HepG2 (cell line): ENCODE measurements around the gene PFDN2. TPM values are rescaled to one million over a fixed set of nuclear protein-coding genes. Genes with fewer than 3 reads are reported as not detected.

Experiments
- MZF1 ChIP-seq: sonication (generic); formaldehyde crosslinking; IDR thresholded peaks from 2 replicates; pipeline ENCODE4 v1.8.1; 2023; ENCODE audit warnings: mild to moderate bottlenecking, missing genetic modification reagents, borderline replicate concordance
- TCF7L2 ChIP-seq: IDR thresholded peaks from 2 replicates; pipeline ENCODE4 v1.6.1; 2011; ENCODE audit warnings: mild to moderate bottlenecking, low read depth, low read length, moderate library complexity
- ZKSCAN5 ChIP-seq: sonication (generic); formaldehyde crosslinking; IDR thresholded peaks from 2 replicates; pipeline ENCODE4 v1.5.1; 2020; ENCODE audit warnings: mild to moderate bottlenecking, missing genetic modification reagents
- ZNF501 ChIP-seq: sonication (generic); formaldehyde crosslinking; IDR thresholded peaks from 2 replicates; pipeline ENCODE4 v1.5.1; 2020; ENCODE audit warnings: mild to moderate bottlenecking, moderate library complexity, missing genetic modification reagents
- ZNF737 ChIP-seq: sonication (generic); formaldehyde crosslinking; IDR thresholded peaks from 2 replicates; pipeline ENCODE4 v1.5.0; 2020; ENCODE audit warnings: missing genetic modification reagents, mild to moderate bottlenecking, borderline replicate concordance
- ZSCAN12 ChIP-seq: sonication (generic); formaldehyde crosslinking; IDR thresholded peaks from 2 replicates; pipeline ENCODE4 v1.9.0; 2021; ENCODE audit warnings: mild to moderate bottlenecking, missing genetic modification reagents
- polyA plus RNA-seq, 8 experiments: library from polyadenylated mRNA; depleted of rRNA in 3 of 8; stranded (reverse) in 7 of 8; unstranded in 1 of 8; fragments of >200 nt; fragmentation: Illumina TruSeq in 4 of 8; extraction: Trizol in 4 of 8; gene quantifications; 2 replicates each; pipeline versions ENCODE4 v1.2.1 to v1.2.3, GENCODE V29; 2011 to 2016; ENCODE audit warnings: low read depth in 4 of 8, missing spikeins in 1 of 8, mixed read lengths in 1 of 8; ENCODE audit not compliant: insufficient read depth in 1 of 8
- total RNA-seq, 5 experiments: library from RNA; depleted of rRNA; stranded (reverse); fragments of >200 nt; fragmentation: Illumina TruSeq; extraction: Trizol; gene quantifications; 2 replicates each; pipeline ENCODE4 v1.2.3, GENCODE V29; 2016; ENCODE audit warnings: low read depth in 1 of 5
- TF ChIP-seq, protein P1 (sequence below): sonication (generic); formaldehyde crosslinking; IDR thresholded peaks from 2 replicates; pipeline ENCODE4 v1.4.0; 2020; ENCODE audit warnings: missing genetic modification reagents
- TF ChIP-seq, protein P2 (sequence below): sonication (generic); formaldehyde crosslinking; IDR thresholded peaks from 2 replicates; pipeline ENCODE4 v1.4.0; 2020; ENCODE audit warnings: missing genetic modification reagents, borderline replicate concordance
- TF ChIP-seq, protein P3 (sequence below): sonication (generic); formaldehyde crosslinking; IDR thresholded peaks from 2 replicates; pipeline ENCODE4 v1.4.0; 2020; ENCODE audit warnings: missing genetic modification reagents, borderline replicate concordance
- TF ChIP-seq, protein P4 (sequence below): sonication (generic); formaldehyde crosslinking; IDR thresholded peaks from 2 replicates; pipeline ENCODE4 v1.4.0; 2020; ENCODE audit warnings: mild to moderate bottlenecking, low read depth, missing genetic modification reagents
- TF ChIP-seq, protein P5 (sequence below): sonication (generic); formaldehyde crosslinking; IDR thresholded peaks from 2 replicates; pipeline ENCODE4 v1.9.0; 2021; ENCODE audit warnings: missing genetic modification reagents, borderline replicate concordance

PFDN2 gene
- total and polyA plus RNA-seq, 2 of the 13 experiments (the other 11 are each of a cell fraction or from before 2014, with no cell fraction given), result 62.6 to 63.6 TPM

DNA sequence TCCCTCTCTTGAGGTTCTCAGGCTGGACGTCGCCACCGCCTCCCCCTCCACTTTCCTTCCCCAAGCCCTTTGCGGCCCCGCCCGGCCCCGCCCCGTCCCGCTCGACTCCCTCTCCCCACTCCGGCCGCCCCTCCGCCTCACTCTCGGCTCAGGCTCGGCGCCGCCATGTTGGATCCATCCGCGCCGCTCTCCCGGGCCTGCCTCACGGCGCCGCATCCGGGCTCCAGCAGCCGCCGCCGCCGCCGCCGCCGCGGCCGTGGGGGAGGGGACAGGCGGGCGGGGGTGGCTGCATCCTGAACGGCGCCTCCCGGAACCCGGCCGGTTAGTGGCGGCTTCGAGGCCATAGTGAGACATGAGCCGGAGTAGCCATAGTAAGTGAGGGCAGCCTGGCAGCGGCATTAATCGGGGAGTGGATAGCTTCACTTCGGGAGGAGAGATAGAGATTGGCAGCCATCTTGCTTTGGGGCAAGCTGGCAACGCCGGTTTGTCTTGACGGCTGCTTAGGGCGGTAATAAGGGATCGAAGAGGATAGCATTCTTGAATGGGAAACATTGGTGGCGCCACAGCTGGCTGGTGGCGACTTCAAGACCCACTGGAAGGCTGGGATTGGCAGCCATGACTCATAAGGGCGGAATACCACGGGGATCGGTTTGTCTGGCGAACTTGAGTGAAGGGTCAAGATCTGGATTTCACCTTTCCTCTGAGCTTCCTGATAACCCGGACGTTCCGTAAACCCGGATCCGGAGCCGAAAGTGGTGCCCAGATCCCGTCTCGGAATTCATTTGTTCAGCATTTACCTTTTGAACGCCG, 14.8 kb upstream of the PFDN2 start, which contains the start of gene DEDD (continued):
- TF ChIP-seq, protein P1, sequence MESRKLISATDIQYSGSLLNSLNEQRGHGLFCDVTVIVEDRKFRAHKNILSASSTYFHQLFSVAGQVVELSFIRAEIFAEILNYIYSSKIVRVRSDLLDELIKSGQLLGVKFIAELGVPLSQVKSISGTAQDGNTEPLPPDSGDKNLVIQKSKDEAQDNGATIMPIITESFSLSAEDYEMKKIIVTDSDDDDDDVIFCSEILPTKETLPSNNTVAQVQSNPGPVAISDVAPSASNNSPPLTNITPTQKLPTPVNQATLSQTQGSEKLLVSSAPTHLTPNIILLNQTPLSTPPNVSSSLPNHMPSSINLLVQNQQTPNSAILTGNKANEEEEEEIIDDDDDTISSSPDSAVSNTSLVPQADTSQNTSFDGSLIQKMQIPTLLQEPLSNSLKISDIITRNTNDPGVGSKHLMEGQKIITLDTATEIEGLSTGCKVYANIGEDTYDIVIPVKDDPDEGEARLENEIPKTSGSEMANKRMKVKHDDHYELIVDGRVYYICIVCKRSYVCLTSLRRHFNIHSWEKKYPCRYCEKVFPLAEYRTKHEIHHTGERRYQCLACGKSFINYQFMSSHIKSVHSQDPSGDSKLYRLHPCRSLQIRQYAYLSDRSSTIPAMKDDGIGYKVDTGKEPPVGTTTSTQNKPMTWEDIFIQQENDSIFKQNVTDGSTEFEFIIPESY (CRISPR knock-in tag), result no peak
- TF ChIP-seq, protein P2, sequence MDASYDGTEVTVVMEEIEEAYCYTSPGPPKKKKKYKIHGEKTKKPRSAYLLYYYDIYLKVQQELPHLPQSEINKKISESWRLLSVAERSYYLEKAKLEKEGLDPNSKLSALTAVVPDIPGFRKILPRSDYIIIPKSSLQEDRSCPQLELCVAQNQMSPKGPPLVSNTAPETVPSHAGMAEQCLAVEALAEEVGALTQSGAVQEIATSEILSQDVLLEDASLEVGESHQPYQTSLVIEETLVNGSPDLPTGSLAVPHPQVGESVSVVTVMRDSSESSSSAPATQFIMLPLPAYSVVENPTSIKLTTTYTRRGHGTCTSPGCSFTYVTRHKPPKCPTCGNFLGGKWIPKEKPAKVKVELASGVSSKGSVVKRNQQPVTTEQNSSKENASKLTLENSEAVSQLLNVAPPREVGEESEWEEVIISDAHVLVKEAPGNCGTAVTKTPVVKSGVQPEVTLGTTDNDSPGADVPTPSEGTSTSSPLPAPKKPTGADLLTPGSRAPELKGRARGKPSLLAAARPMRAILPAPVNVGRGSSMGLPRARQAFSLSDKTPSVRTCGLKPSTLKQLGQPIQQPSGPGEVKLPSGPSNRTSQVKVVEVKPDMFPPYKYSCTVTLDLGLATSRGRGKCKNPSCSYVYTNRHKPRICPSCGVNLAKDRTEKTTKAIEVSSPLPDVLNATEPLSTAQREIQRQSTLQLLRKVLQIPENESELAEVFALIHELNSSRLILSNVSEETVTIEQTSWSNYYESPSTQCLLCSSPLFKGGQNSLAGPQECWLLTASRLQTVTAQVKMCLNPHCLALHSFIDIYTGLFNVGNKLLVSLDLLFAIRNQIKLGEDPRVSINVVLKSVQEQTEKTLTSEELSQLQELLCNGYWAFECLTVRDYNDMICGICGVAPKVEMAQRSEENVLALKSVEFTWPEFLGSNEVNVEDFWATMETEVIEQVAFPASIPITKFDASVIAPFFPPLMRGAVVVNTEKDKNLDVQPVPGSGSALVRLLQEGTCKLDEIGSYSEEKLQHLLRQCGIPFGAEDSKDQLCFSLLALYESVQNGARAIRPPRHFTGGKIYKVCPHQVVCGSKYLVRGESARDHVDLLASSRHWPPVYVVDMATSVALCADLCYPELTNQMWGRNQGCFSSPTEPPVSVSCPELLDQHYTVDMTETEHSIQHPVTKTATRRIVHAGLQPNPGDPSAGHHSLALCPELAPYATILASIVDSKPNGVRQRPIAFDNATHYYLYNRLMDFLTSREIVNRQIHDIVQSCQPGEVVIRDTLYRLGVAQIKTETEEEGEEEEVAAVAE (CRISPR knock-in tag), result 0 out of 2 replicates have a peak, but pooled peaks have one; percentile 21
- TF ChIP-seq, protein P3, sequence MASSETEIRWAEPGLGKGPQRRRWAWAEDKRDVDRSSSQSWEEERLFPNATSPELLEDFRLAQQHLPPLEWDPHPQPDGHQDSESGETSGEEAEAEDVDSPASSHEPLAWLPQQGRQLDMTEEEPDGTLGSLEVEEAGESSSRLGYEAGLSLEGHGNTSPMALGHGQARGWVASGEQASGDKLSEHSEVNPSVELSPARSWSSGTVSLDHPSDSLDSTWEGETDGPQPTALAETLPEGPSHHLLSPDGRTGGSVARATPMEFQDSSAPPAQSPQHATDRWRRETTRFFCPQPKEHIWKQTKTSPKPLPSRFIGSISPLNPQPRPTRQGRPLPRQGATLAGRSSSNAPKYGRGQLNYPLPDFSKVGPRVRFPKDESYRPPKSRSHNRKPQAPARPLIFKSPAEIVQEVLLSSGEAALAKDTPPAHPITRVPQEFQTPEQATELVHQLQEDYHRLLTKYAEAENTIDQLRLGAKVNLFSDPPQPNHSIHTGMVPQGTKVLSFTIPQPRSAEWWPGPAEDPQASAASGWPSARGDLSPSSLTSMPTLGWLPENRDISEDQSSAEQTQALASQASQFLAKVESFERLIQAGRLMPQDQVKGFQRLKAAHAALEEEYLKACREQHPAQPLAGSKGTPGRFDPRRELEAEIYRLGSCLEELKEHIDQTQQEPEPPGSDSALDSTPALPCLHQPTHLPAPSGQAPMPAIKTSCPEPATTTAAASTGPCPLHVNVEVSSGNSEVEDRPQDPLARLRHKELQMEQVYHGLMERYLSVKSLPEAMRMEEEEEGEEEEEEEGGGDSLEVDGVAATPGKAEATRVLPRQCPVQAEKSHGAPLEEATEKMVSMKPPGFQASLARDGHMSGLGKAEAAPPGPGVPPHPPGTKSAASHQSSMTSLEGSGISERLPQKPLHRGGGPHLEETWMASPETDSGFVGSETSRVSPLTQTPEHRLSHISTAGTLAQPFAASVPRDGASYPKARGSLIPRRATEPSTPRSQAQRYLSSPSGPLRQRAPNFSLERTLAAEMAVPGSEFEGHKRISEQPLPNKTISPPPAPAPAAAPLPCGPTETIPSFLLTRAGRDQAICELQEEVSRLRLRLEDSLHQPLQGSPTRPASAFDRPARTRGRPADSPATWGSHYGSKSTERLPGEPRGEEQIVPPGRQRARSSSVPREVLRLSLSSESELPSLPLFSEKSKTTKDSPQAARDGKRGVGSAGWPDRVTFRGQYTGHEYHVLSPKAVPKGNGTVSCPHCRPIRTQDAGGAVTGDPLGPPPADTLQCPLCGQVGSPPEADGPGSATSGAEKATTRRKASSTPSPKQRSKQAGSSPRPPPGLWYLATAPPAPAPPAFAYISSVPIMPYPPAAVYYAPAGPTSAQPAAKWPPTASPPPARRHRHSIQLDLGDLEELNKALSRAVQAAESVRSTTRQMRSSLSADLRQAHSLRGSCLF (CRISPR knock-in tag), result no peak
- TF ChIP-seq, protein P4, sequence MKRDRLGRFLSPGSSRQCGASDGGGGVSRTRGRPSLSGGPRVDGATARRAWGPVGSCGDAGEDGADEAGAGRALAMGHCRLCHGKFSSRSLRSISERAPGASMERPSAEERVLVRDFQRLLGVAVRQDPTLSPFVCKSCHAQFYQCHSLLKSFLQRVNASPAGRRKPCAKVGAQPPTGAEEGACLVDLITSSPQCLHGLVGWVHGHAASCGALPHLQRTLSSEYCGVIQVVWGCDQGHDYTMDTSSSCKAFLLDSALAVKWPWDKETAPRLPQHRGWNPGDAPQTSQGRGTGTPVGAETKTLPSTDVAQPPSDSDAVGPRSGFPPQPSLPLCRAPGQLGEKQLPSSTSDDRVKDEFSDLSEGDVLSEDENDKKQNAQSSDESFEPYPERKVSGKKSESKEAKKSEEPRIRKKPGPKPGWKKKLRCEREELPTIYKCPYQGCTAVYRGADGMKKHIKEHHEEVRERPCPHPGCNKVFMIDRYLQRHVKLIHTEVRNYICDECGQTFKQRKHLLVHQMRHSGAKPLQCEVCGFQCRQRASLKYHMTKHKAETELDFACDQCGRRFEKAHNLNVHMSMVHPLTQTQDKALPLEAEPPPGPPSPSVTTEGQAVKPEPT (CRISPR knock-in tag), result 0 out of 2 replicates have a peak, but pooled peaks have one; percentile 16
- no peak for TF ChIP-seq ZSCAN12 (CRISPR knock-in tag)
- TF ChIP-seq MZF1 (CRISPR knock-in tag), result no peak
- TF ChIP-seq, protein P5, sequence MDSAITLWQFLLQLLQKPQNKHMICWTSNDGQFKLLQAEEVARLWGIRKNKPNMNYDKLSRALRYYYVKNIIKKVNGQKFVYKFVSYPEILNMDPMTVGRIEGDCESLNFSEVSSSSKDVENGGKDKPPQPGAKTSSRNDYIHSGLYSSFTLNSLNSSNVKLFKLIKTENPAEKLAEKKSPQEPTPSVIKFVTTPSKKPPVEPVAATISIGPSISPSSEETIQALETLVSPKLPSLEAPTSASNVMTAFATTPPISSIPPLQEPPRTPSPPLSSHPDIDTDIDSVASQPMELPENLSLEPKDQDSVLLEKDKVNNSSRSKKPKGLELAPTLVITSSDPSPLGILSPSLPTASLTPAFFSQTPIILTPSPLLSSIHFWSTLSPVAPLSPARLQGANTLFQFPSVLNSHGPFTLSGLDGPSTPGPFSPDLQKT (CRISPR knock-in tag), result no peak
- no peak; the same call in 1 of the 2 replicates for TF ChIP-seq ZNF501 (CRISPR knock-in tag)
- no peak for TF ChIP-seq TCF7L2
- no peak for TF ChIP-seq ZKSCAN5 (CRISPR knock-in tag)
- no peak for TF ChIP-seq ZNF737
